OCI-LY7 (cell line): ENCODE results near the gene BACH2.

Experiments
- EZH2phosphoT487 ChIP-seq: fragments of 200-600 bp; sonication (generic); IDR thresholded peaks from 2 replicates; pipeline ENCODE4 v1.6.1; 2018; ENCODE audit warnings: low read depth, borderline replicate concordance, mild to moderate bottlenecking, mixed run types, antibody characterized with exemption, low read length, moderate library complexity, mixed read lengths
- TF ChIP-seq, protein P1 (sequence below): fragments of 200-600 bp; sonication (generic); conservative IDR thresholded peaks from 2 replicates; pipeline ENCODE4 v1.5.1; 2014; ENCODE audit warnings: mild to moderate bottlenecking, antibody characterized with exemption, low read length, moderate library complexity, mixed read lengths

DNA sequence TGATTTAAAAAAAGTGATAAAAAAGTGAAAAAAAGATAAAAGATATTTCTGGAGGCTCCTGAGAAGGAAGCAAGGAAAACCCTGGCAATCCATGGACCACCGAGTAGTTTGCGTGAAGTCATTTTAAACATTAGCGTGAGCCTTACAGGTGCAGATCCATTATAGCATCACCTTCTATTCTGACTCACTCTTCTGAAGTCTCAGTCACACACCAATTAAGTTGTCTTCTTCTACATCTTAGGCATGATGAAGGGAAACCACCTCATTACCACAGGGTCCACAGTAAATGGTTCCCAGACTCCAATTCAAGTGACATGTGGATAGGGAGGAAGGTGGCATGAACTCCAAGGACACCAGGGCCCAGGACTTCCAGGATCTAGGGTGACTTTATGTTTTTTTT is 303.2 kb downstream of the BACH2 start:
- TF ChIP-seq, protein P1, sequence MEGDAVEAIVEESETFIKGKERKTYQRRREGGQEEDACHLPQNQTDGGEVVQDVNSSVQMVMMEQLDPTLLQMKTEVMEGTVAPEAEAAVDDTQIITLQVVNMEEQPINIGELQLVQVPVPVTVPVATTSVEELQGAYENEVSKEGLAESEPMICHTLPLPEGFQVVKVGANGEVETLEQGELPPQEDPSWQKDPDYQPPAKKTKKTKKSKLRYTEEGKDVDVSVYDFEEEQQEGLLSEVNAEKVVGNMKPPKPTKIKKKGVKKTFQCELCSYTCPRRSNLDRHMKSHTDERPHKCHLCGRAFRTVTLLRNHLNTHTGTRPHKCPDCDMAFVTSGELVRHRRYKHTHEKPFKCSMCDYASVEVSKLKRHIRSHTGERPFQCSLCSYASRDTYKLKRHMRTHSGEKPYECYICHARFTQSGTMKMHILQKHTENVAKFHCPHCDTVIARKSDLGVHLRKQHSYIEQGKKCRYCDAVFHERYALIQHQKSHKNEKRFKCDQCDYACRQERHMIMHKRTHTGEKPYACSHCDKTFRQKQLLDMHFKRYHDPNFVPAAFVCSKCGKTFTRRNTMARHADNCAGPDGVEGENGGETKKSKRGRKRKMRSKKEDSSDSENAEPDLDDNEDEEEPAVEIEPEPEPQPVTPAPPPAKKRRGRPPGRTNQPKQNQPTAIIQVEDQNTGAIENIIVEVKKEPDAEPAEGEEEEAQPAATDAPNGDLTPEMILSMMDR = no peak
- no peak for TF ChIP-seq EZH2phosphoT487
